DMS 273 (cell line): ENCODE data around the gene CPE.

Source experiments
- DNase-seq: peaks from one replicate; lab custom pipeline; 2025; ENCODE audit not compliant: unreplicated experiment; lab: John Stamatoyannopoulos, UW

Gene CPE

GRCh38 chr4:165505958-165506837, 127.4 kb downstream of the CPE start:
- no peak for DNase-seq

- DNase-seq = no peak
Observed at GRCh38 chr4:165506849-165507248, 128.0 kb downstream of the CPE start.

- DNase-seq = no peak
Observed at GRCh38 chr4:165507381-165507780, 128.6 kb downstream of the CPE start.

- DNase-seq = no peak
Observed at GRCh38 chr4:165508372-165509120, 129.7 kb downstream of the CPE start.

GRCh38 chr4:165512424-165512823, 133.6 kb downstream of the CPE start:
- peak; percentile 44 for DNase-seq

- DNase-seq = no peak
Observed at GRCh38 chr4:165514739-165515138, 135.9 kb downstream of the CPE start.

- no peak for DNase-seq
Observed at GRCh38 chr4:165515201-165515600, 136.4 kb downstream of the CPE start.

GRCh38 chr4:165516281-165516833, 137.5 kb downstream of the CPE start:
- no peak for DNase-seq

- no peak for DNase-seq
Observed at GRCh38 chr4:165517216-165517615, 138.4 kb downstream of the CPE start.

- no peak for DNase-seq
Observed at GRCh38 chr4:165518024-165518616, 139.3 kb downstream of the CPE start.

GRCh38 chr4:165518686-165519085, 139.9 kb downstream of the CPE start:
- no peak for DNase-seq

- DNase-seq = no peak
Observed at GRCh38 chr4:165519591-165519990, 140.8 kb downstream of the CPE start.

- no peak for DNase-seq
Observed at GRCh38 chr4:165520086-165520485, 141.3 kb downstream of the CPE start.

GRCh38 chr4:165522050-165522449, 143.2 kb downstream of the CPE start:
- DNase-seq = no peak

- no peak for DNase-seq
Observed at GRCh38 chr4:165524532-165525190, 145.9 kb downstream of the CPE start.

GRCh38 chr4:165532976-165533375, 154.2 kb downstream of the CPE start:
- DNase-seq = no peak

- peak; percentile 66 for DNase-seq
Observed at GRCh38 chr4:165537028-165537648, 158.3 kb downstream of the CPE start.

- DNase-seq = no peak
Observed at GRCh38 chr4:165539801-165540200, 161.0 kb downstream of the CPE start.

- DNase-seq = no peak
Observed at GRCh38 chr4:165540206-165540830, 161.5 kb downstream of the CPE start.

GRCh38 chr4:165541851-165542459, 163.1 kb downstream of the CPE start:
- DNase-seq = peak; percentile 39
